Measurements from ENCODE around the gene AKAP1. TPM values are rescaled to one million over a fixed set of nuclear protein-coding genes. Genes with fewer than 3 reads are reported as not detected.

The AKAP1 gene
- polyA plus RNA-seq, 3 donors = 5.6 to 14.6 (median 6.8) TPM

DNA sequence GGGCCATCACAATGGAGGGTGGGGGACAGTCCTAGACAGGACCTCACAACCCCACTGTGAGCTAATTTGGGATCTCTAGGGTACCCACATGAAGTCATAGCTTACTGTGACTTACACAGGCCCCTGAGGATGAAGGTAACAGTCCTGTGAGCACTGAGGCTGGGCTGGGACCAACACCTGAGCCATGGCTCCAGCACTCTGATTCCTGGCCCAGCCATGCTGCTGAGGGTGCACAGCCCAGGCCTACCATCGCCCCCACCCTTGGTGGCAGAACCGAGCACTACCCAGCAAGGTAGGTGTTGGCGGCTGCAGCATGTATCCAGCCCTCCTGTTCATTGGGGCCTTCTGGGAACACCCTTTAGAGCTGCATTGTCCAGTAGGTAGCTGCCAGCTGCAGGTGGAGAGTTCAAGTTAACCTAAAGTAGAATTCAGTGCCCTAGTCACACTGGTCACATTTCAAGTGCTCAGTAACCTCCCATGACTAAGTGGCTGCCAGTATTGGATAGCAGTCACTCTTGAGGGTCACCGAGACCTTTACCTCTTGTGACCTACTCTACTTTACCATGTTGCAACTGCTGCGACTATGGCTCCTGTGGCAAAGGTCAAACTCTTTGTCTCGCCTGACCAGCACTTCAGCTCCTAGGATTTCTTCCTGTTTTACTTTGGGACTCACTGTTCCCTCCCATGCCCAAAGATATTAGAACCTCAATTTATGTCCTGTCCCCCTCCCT is 11.6 kb downstream of the AKAP1 start:
- Histone ChIP-seq H3K79me2 (ENCODE audit: insufficient read depth, low read length) (peaks cover 67% of the 10 kb centered on the region), H3K4me3 (replicated peaks in 1 of 3; ENCODE audit: low read depth in 2 of 3, low read length in 3 of 3) (no peak overlapping the region), H2AFZ (ENCODE audit: insufficient read depth, low read depth, low read length, poor library complexity, severe bottlenecking) (no peak overlapping the region), H3K9me3 (replicated peaks in 1 of 2; ENCODE audit: control insufficient read depth in 1 of 2, insufficient read depth in 1 of 2, low read length in 2 of 2) (no peaks in the 10 kb centered on the region), H3K27me3 (ENCODE audit: control insufficient read depth in 2 of 2, insufficient read depth in 2 of 2, low read length in 2 of 2) (no peaks in the 10 kb centered on the region), H4K20me1 (ENCODE audit: insufficient read depth, low read length) (no peaks in the 10 kb centered on the region), H3K4me1 (ENCODE audit: control insufficient read depth in 1 of 2, insufficient read depth in 2 of 2, low read length in 2 of 2) (peaks cover 12 to 16% of the 10 kb centered on the region in 2 donors), H3K9ac (ENCODE audit: insufficient read depth, low read length, poor library complexity, severe bottlenecking) (no peak overlapping the region), H3K4me2 (replicated peaks; ENCODE audit: extremely low read depth, low read length, poor library complexity, severe bottlenecking) (no peak overlapping the region), H3K36me3 (replicated peaks in 1 of 2; ENCODE audit: control insufficient read depth in 1 of 2, insufficient read depth in 2 of 2, low read length in 2 of 2) (no peaks in the 10 kb centered on the region), H3K27ac (ENCODE audit: low read depth in 1 of 2, low read length in 2 of 2) (no peak overlapping the region)
- intact Hi-C loops (cut with micrococcal nuclease) = no loop called here
- Mint-ChIP-seq H3K9me3 (no peaks in the 10 kb centered on the region), H3K4me1 (peaks cover 25% of the 10 kb centered on the region), H3K27me3 (ENCODE audit: low read depth in 3 of 3) (no peaks in the 10 kb centered on the region), H3K4me3 (no peak overlapping the region), H3K36me3 (peaks cover 6 to 11% of the 10 kb centered on the region in 2 donors), H3K27ac (no peak overlapping the region)
- TF ChIP-seq, protein P1, sequence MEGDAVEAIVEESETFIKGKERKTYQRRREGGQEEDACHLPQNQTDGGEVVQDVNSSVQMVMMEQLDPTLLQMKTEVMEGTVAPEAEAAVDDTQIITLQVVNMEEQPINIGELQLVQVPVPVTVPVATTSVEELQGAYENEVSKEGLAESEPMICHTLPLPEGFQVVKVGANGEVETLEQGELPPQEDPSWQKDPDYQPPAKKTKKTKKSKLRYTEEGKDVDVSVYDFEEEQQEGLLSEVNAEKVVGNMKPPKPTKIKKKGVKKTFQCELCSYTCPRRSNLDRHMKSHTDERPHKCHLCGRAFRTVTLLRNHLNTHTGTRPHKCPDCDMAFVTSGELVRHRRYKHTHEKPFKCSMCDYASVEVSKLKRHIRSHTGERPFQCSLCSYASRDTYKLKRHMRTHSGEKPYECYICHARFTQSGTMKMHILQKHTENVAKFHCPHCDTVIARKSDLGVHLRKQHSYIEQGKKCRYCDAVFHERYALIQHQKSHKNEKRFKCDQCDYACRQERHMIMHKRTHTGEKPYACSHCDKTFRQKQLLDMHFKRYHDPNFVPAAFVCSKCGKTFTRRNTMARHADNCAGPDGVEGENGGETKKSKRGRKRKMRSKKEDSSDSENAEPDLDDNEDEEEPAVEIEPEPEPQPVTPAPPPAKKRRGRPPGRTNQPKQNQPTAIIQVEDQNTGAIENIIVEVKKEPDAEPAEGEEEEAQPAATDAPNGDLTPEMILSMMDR (IDR thresholded peaks at IDR 0.05) = no peak
- 85% methylated on average over 5 of the region's 6 CpGs for WGBS (ENCODE audit: insufficient coverage)
- DNase-seq = no peak

DNA sequence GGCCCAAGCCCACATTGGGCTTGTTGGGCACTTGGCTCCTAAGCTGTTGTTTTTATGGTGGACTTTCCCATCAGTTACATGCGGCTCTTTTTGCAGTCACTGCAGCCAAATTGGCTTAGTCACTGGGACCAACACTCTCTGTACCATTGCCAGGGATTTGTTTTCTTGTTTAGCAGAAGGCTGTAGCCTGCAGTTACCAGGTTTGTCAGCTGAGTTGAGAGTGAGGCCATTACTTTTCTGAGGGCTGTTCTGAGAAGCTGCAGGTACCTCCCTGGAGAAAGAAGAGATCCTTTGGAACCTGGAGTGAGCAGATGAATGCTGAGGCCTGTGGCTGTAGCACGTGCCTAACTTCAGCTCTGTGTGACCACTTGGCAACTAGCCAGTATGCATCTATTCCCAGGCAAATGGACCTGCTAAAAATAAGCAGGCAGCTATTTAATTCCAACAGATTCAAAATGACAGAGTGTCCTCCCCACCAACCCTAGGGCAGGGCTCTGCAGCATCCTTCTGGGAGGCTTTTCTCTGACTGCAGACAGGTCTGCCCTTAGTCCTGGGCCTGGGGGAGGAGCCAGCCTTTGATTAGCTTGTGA is 12.9 kb downstream of the AKAP1 start:
- TF ChIP-seq, protein P1 (IDR thresholded peaks at IDR 0.05) = no peak
- no peak overlapping the region for H3K9ac ChIP-seq (ENCODE audit: insufficient read depth, low read length, poor library complexity, severe bottlenecking)
- H3K27me3 Mint-ChIP-seq (ENCODE audit: low read depth in 3 of 3) = no peaks in the 10 kb centered on the region
- no peaks in the 10 kb centered on the region for H4K20me1 ChIP-seq (ENCODE audit: insufficient read depth, low read length)
- H3K27ac ChIP-seq (ENCODE audit: low read depth in 1 of 2, low read length in 2 of 2) = no peak overlapping the region
- H3K27me3 ChIP-seq (ENCODE audit: control insufficient read depth in 2 of 2, insufficient read depth in 2 of 2, low read length in 2 of 2) = no peaks in the 10 kb centered on the region
- no peak for DNase-seq
- no peak overlapping the region for H3K4me2 ChIP-seq (replicated peaks; ENCODE audit: extremely low read depth, low read length, poor library complexity, severe bottlenecking)
- no peaks in the 10 kb centered on the region for H3K9me3 ChIP-seq (replicated peaks in 1 of 2; ENCODE audit: control insufficient read depth in 1 of 2, insufficient read depth in 1 of 2, low read length in 2 of 2)
- peaks cover 4 to 11% of the 10 kb centered on the region in 2 donors for H3K36me3 Mint-ChIP-seq
- H3K4me1 ChIP-seq (ENCODE audit: control insufficient read depth in 1 of 2, insufficient read depth in 2 of 2, low read length in 2 of 2) = peaks cover 6 to 12% of the 10 kb centered on the region in 2 donors
- no peak overlapping the region for H3K4me3 Mint-ChIP-seq
- no peak overlapping the region for H3K4me3 ChIP-seq (replicated peaks in 1 of 3; ENCODE audit: low read depth in 2 of 3, low read length in 3 of 3)
- peaks cover 63% of the 10 kb centered on the region for H3K79me2 ChIP-seq (ENCODE audit: insufficient read depth, low read length)
- no peaks in the 10 kb centered on the region for H3K9me3 Mint-ChIP-seq
- H3K27ac Mint-ChIP-seq = peak overlapping the region in 1 of 7 donors; percentile 19
- no peaks in the 10 kb centered on the region for H3K36me3 ChIP-seq (replicated peaks in 1 of 2; ENCODE audit: control insufficient read depth in 1 of 2, insufficient read depth in 2 of 2, low read length in 2 of 2)
- peaks cover 21% of the 10 kb centered on the region for H3K4me1 Mint-ChIP-seq
- WGBS (ENCODE audit: insufficient coverage) = 67% methylated on average over 2 of the region's 2 CpGs
- no peak overlapping the region for H2AFZ ChIP-seq (ENCODE audit: insufficient read depth, low read depth, low read length, poor library complexity, severe bottlenecking)
- intact Hi-C loops (cut with micrococcal nuclease) = no loop called here
